Retinal pigment epithelial cell (primary cell): ENCODE results near the gene NUCKS1.

Experiments
- DNase-seq: peaks from one replicate; pipeline ENCODE4 v3.0.0-alpha.2; 2010; ENCODE audit warnings: low read depth
- H3K4me3 ChIP-seq: 2 replicates; pipeline ENCODE4 v1.5.1; 2011; ENCODE audit warnings: mild to moderate bottlenecking, low read length, control low read depth, moderate library complexity
- CTCF ChIP-seq: conservative IDR thresholded peaks from 2 replicates; pipeline ENCODE4 v1.5.1; 2011; ENCODE audit warnings: low read depth, low read length, control low read depth, inconsistent platforms

The NUCKS1 gene

GRCh38 chr1:205791568-205792180 lies 41.7 kb upstream of the NUCKS1 start:
- no peak overlapping the region for H3K4me3 ChIP-seq
- DNase-seq = no peak
- peak; percentile 92 for TF ChIP-seq CTCF

DNA sequence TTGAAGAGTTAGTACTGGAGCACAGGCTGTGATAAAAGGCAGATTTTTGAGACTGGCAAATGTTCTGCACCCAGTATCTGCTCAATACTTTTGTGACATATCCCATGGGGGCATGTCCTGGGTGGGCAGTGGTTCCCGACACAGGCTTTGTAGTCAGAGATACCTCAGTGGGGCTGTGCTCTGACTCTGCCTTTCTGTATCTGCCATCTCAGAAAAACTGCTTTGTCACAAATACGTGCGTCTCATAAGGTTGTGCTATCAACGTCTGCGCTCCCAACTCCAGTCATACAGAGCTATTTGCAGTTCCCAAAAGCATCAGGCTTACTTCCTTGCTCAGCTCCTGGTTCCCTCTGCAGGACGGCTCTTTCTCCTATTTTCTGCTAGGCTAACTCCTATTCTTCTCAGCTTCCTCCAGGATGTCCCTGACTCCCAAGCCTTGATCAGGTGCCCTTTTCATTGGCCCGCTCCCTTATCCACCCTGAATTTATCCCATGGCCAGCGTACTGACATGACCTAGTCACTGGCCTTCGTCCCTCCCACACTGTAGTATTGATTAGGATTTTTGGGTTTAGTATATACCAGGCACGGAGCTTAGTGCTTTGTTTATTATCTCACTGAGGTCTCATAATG lies 37.4 kb upstream of the NUCKS1 start:
- no peak overlapping the region for H3K4me3 ChIP-seq
- TF ChIP-seq CTCF = no peak
- DNase-seq = no peak

DNA sequence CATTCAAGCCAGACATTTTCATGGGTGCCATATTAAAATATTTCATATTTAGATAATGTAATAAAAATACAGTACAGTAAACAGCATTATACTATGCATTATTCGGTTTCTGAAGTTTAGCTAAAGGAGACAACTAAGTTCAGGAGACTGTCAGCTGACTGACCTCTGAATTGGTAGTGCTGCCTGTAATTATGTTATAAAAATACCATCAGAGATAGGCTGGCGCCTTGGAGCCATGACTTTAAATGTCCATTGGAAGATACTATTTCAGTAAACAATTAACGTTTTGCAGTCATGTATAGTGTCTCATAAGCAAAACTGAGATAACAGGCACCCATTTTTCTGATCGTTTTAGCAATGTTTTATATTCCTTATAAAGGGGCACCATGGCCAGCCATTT lies 36.6 kb upstream of the NUCKS1 start:
- no peak for TF ChIP-seq CTCF
- no peak overlapping the region for H3K4me3 ChIP-seq
- DNase-seq = no peak

DNA sequence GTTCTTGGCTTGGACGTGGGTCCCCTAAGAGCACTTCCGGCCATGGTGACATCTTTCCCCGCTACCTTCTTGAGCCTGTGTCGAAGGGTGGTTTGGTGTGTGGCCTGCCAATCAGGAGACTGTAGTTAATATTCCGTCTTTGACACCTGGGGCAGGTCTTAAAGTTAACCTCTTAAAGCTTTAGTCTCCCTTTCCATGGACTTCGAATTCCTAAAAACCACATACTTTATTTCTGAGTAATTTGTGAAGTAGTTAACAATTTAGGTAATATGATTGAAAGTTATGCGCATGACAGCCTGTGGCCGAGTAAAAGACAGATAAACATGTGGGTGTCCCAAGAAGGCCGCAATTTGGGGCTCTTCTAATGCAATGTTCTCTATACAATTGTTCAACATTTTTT lies 35.5 kb upstream of the NUCKS1 start:
- TF ChIP-seq CTCF = no peak
- H3K4me3 ChIP-seq = no peak overlapping the region

DNA sequence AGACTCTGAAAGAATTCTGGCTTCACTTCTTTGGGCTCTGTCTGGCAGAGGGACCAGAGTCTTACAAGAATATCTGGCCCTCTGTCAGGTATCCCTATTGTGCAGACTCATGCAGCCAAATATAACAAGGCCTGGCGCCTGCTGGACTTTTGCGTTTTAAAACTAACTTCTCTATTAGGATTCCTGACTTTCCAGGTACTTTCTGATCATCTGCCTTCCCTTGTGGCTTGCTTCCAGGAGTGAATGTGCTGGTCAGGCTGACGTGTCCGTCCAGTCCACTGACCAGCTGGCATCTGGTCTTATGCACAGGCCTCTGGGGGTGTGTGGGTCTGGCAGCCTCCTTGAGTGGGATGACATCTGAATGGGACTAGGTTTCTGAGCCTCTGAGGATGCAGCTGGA lies 33.9 kb upstream of the NUCKS1 start:
- no peak overlapping the region for H3K4me3 ChIP-seq
- DNase-seq = no peak
- TF ChIP-seq CTCF = no peak

More for the DNA sequence above, 35.5 kb upstream of the NUCKS1 start:
- DNase-seq = no peak

GRCh38 chr1:205783433-205783795 lies 33.4 kb upstream of the NUCKS1 start:
- H3K4me3 ChIP-seq = no peak overlapping the region
- no peak for DNase-seq
- no peak for TF ChIP-seq CTCF
